ENCODE results near the gene AKAP13. TPM values are rescaled to one million over a fixed set of nuclear protein-coding genes. Genes with fewer than 3 reads are reported as not detected.

Gene AKAP13
- polyA plus RNA-seq, 1 donor from 2014 or later = 10.0 TPM

DNA sequence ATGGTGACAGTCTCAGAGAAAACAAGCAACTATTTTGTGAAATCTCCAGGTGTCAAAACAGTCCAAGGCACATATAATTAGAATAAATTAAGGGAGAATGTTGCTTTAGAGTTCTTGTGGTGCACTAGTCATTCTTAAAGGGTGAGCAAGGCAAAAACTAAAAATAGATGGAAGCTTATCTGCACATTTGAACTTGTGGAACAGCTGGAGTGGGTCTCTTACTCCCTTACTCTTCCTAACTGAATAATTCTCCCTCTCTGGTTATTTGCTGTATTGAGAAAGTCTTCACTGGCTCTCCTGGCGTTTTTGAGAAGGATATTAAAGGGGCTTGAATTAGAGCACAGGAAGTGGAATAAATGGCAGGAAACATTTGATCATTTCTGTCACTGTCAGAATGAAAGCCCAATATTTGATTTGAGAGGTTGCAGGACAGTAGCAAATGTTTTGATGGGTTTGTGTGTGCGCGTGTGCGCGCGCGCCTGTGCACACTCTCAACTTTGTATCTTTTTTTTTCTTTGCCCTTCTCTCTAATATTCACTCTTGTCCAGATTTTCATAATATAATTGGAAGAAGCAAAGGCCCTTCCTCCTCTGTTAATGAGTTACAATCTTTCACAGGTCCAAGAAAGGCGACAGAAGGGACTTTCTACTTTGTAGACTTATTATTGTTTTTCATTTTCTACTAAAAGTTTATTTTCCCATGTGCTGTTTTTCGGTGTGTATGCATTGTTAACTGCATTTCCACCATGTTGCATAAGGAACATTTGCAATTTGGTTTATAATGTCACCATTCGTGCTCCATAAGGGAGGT, 40.9 kb downstream of the AKAP13 start:
- Histone ChIP-seq H3K79me2 (replicated peaks; ENCODE audit: insufficient read depth, low read length) (peaks cover 4% of the 10 kb centered on the region), H2AFZ (ENCODE audit: low read depth, low read length) (no peak overlapping the region), H3K36me3 (ENCODE audit: insufficient read depth, low read length) (no peaks in the 10 kb centered on the region), H3K4me3 (ENCODE audit: low read length) (no peak overlapping the region), H3K9me2 (ENCODE audit: insufficient read depth, low read length) (no peaks in the 10 kb centered on the region), H3F3A (ENCODE audit: insufficient read depth, low read length, poor library complexity, severe bottlenecking) (no peaks in the 10 kb centered on the region), H3K27ac (ENCODE audit: low read length) (no peak overlapping the region), H4K20me1 (ENCODE audit: insufficient read depth) (no peaks in the 10 kb centered on the region), H3K4me2 (ENCODE audit: low read length) (no peak overlapping the region), H3K9me3 (ENCODE audit: low read length) (no peaks in the 10 kb centered on the region), H3K9ac (ENCODE audit: low read length) (no peak overlapping the region), H3K27me3 (ENCODE audit: insufficient read depth, low read depth, low read length) (no peaks in the 10 kb centered on the region)
- TF ChIP-seq, protein P1, sequence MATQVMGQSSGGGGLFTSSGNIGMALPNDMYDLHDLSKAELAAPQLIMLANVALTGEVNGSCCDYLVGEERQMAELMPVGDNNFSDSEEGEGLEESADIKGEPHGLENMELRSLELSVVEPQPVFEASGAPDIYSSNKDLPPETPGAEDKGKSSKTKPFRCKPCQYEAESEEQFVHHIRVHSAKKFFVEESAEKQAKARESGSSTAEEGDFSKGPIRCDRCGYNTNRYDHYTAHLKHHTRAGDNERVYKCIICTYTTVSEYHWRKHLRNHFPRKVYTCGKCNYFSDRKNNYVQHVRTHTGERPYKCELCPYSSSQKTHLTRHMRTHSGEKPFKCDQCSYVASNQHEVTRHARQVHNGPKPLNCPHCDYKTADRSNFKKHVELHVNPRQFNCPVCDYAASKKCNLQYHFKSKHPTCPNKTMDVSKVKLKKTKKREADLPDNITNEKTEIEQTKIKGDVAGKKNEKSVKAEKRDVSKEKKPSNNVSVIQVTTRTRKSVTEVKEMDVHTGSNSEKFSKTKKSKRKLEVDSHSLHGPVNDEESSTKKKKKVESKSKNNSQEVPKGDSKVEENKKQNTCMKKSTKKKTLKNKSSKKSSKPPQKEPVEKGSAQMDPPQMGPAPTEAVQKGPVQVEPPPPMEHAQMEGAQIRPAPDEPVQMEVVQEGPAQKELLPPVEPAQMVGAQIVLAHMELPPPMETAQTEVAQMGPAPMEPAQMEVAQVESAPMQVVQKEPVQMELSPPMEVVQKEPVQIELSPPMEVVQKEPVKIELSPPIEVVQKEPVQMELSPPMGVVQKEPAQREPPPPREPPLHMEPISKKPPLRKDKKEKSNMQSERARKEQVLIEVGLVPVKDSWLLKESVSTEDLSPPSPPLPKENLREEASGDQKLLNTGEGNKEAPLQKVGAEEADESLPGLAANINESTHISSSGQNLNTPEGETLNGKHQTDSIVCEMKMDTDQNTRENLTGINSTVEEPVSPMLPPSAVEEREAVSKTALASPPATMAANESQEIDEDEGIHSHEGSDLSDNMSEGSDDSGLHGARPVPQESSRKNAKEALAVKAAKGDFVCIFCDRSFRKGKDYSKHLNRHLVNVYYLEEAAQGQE (IDR thresholded peaks at IDR 0.05; ENCODE audit: borderline replicate concordance) = no peak
- TF ChIP-seq, protein P2, sequence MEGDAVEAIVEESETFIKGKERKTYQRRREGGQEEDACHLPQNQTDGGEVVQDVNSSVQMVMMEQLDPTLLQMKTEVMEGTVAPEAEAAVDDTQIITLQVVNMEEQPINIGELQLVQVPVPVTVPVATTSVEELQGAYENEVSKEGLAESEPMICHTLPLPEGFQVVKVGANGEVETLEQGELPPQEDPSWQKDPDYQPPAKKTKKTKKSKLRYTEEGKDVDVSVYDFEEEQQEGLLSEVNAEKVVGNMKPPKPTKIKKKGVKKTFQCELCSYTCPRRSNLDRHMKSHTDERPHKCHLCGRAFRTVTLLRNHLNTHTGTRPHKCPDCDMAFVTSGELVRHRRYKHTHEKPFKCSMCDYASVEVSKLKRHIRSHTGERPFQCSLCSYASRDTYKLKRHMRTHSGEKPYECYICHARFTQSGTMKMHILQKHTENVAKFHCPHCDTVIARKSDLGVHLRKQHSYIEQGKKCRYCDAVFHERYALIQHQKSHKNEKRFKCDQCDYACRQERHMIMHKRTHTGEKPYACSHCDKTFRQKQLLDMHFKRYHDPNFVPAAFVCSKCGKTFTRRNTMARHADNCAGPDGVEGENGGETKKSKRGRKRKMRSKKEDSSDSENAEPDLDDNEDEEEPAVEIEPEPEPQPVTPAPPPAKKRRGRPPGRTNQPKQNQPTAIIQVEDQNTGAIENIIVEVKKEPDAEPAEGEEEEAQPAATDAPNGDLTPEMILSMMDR (IDR thresholded peaks at IDR 0.05; ENCODE audit: poor library complexity, severe bottlenecking) = no peak
- TF ChIP-seq TAF1 (IDR thresholded peaks at IDR 0.05; ENCODE audit: low read depth) (no peak), EZH2 (IDR thresholded peaks at IDR 0.05; ENCODE audit: borderline replicate concordance, insufficient read depth, low read length, poor library complexity, severe bottlenecking) (no peak), MXI1 (conservative IDR thresholded peaks at IDR 0.05; ENCODE audit: poor library complexity, severe bottlenecking) (no peak), RAD21 (conservative IDR thresholded peaks at IDR 0.05) (no peak), POLR2AphosphoS5 (IDR thresholded peaks at IDR 0.05) (no peak), EP300 (conservative IDR thresholded peaks at IDR 0.05; ENCODE audit: poor library complexity, severe bottlenecking) (no peak), SMC3 (conservative IDR thresholded peaks at IDR 0.05; ENCODE audit: poor library complexity) (no peak)

DNA sequence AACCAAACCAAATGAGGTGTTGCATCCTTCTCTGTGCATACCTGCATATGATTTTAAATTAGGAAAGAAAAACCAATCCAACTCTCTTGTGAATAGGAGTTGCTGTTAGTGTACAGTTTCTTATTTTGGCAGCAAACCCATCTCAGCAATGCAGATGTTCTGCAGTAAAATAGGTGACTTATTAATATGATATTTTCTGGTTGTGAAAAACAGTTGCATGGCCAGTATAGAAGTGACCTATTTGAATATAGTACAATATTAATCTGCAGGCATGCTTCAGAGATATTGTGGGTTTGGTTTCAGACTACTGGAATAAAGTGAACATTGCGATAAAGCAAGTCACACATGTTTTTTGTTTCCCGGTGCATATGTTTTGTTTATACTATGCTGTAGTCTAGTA, 42.2 kb downstream of the AKAP13 start:
- Histone ChIP-seq H4K20me1 (ENCODE audit: insufficient read depth) (no peaks in the 10 kb centered on the region), H3K4me2 (ENCODE audit: low read length) (no peak overlapping the region), H3K9me2 (ENCODE audit: insufficient read depth, low read length) (no peaks in the 10 kb centered on the region), H3K27ac (ENCODE audit: low read length) (no peak overlapping the region), H3K4me3 (ENCODE audit: low read length) (no peak overlapping the region), H3K27me3 (ENCODE audit: insufficient read depth, low read depth, low read length) (no peaks in the 10 kb centered on the region), H3K9me3 (ENCODE audit: low read length) (no peaks in the 10 kb centered on the region), H3F3A (ENCODE audit: insufficient read depth, low read length, poor library complexity, severe bottlenecking) (no peaks in the 10 kb centered on the region), H3K79me2 (replicated peaks; ENCODE audit: insufficient read depth, low read length) (peaks cover 4% of the 10 kb centered on the region), H2AFZ (ENCODE audit: low read depth, low read length) (no peak overlapping the region), H3K36me3 (ENCODE audit: insufficient read depth, low read length) (no peaks in the 10 kb centered on the region), H3K9ac (ENCODE audit: low read length) (no peak overlapping the region)
- TF ChIP-seq RAD21 (conservative IDR thresholded peaks at IDR 0.05) (no peak), POLR2AphosphoS5 (IDR thresholded peaks at IDR 0.05) (no peak), EZH2 (IDR thresholded peaks at IDR 0.05; ENCODE audit: borderline replicate concordance, insufficient read depth, low read length, poor library complexity, severe bottlenecking) (no peak), TAF1 (IDR thresholded peaks at IDR 0.05; ENCODE audit: low read depth) (no peak), SMC3 (conservative IDR thresholded peaks at IDR 0.05; ENCODE audit: poor library complexity) (no peak)
- TF ChIP-seq, protein P2 (IDR thresholded peaks at IDR 0.05; ENCODE audit: poor library complexity, severe bottlenecking) = no peak

Data from neural cell (in vitro differentiated cells).